GM10266 (cell line): ENCODE data around the gene HS3ST2.

Experiments used
- DNase-seq: peaks from one replicate; pipeline ENCODE4 v3.0.0; 2012; ENCODE audit errors: extremely low spot score
- CTCF ChIP-seq: IDR thresholded peaks from 2 replicates; pipeline ENCODE4 v1.5.1; 2012; ENCODE audit warnings: mild to moderate bottlenecking, low read depth; ENCODE audit not compliant: control insufficient read depth, insufficient read depth; ENCODE audit errors: missing control alignments

The HS3ST2 gene

GRCh38 chr16:22941970-22942501 is 128.1 kb downstream of the HS3ST2 start:
- TF ChIP-seq CTCF, result no peak
- no peak for DNase-seq

GRCh38 chr16:22942811-22943210 is 128.8 kb downstream of the HS3ST2 start:
- no peak for DNase-seq
- no peak for TF ChIP-seq CTCF

GRCh38 chr16:22945361-22945760 is 131.4 kb downstream of the HS3ST2 start:
- DNase-seq, result no peak
- TF ChIP-seq CTCF, result no peak

- DNase-seq, result no peak
- no peak for TF ChIP-seq CTCF
Observed at GRCh38 chr16:22946433-22946832, 132.5 kb downstream of the HS3ST2 start.

- no peak for DNase-seq
- no peak for TF ChIP-seq CTCF
Observed at GRCh38 chr16:22948058-22948602, 134.2 kb downstream of the HS3ST2 start.

GRCh38 chr16:22948603-22949368 is 134.8 kb downstream of the HS3ST2 start:
- peak; percentile 70 for DNase-seq
- peak; percentile 67 for TF ChIP-seq CTCF

GRCh38 chr16:22955461-22956070 is 141.6 kb downstream of the HS3ST2 start:
- no peak for DNase-seq

More at GRCh38 chr16:22955461-22956070, 141.6 kb downstream of the HS3ST2 start:
- TF ChIP-seq CTCF, result no peak
